Esophagus muscularis mucosa (tissue), 3 donors: Measurements from ENCODE around the gene CCNB1.

Source experiments
- EP300 ChIP-seq: sonication (generic); formaldehyde crosslinking; IDR thresholded peaks from one replicate; pipeline ENCODE4 v1.6.1; 2017; ENCODE audit warnings: antibody characterized with exemption
- TF ChIP-seq, protein P1 (sequence below), 3 experiments: fragments of 200-600 bp in 2 of 3; fragments of 450-650 bp in 1 of 3; sonication (generic) in 2 of 3; IDR thresholded peaks; one replicate each; pipeline ENCODE4 v1.5.1; 2017 to 2019; ENCODE audit warnings: antibody characterized with exemption in 3 of 3, mild to moderate bottlenecking in 2 of 3, moderate library complexity in 1 of 3

DNA sequence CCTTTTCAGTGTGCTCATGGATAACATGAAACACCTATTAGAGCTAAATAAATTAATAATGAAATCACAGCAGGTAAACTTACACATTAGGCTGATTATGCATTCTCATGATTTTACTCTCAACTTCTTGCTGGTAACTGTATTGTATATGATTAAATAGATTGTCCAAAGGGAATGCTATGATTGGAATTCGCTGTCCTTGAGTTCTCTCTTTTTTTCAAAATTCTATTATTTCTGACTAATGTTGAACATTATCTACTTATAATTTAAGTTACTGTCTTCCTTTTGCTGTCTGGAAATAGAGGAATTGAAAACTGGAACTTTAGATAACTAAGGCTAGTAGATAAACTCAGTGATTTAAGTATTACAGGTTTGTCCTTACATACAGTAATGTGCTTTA is 35.5 kb downstream of the CCNB1 start:
- TF ChIP-seq, protein P1, sequence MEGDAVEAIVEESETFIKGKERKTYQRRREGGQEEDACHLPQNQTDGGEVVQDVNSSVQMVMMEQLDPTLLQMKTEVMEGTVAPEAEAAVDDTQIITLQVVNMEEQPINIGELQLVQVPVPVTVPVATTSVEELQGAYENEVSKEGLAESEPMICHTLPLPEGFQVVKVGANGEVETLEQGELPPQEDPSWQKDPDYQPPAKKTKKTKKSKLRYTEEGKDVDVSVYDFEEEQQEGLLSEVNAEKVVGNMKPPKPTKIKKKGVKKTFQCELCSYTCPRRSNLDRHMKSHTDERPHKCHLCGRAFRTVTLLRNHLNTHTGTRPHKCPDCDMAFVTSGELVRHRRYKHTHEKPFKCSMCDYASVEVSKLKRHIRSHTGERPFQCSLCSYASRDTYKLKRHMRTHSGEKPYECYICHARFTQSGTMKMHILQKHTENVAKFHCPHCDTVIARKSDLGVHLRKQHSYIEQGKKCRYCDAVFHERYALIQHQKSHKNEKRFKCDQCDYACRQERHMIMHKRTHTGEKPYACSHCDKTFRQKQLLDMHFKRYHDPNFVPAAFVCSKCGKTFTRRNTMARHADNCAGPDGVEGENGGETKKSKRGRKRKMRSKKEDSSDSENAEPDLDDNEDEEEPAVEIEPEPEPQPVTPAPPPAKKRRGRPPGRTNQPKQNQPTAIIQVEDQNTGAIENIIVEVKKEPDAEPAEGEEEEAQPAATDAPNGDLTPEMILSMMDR (IDR thresholded peaks at IDR 0.05) = no peak
- no peak for TF ChIP-seq EP300
